HepG2 (cell line): ENCODE results near the gene WWTR1. TPM values are rescaled to one million over a fixed set of nuclear protein-coding genes. Genes with fewer than 3 reads are reported as not detected.

Source experiments
- ATAC-seq: fragments of 200-7000 bp; cut with Tn5 transposase; 3 replicates; pipeline ENCODE4 v1.9.1; 2020; ENCODE audit warnings: mild to moderate bottlenecking, moderate library complexity
- BruUV-seq: library from RNA; stranded (reverse); fragments of 400-500 nt; replicated peaks from 2 replicates; lab custom pipeline; 2021; lab: Mats Ljungman, UMichigan
- CTCF ChIA-PET: fragments of 300-600 bp; formaldehyde crosslinking; extraction: SDS; loops from one replicate; lab custom pipeline; 2021; ENCODE audit warnings: low total read pairs, inconsistent platforms, low intra/inter-chr PET ratio; lab: Yijun Ruan, JAX
- POLR2A ChIA-PET: fragments of 350-600 bp; sonication (Branson Sonifier 250); formaldehyde crosslinking; loops from one replicate; lab custom pipeline; 2020; ENCODE audit warnings: antibody characterized with exemption, inconsistent platforms; lab: Yijun Ruan, JAX
- DNase-seq: peaks from one replicate; pipeline ENCODE4 v3.0.0-alpha.2; 2015; ENCODE audit warnings: low spot score
- FAIRE-seq: peaks from 3 replicates; lab custom pipeline; 2011; peaks lifted over from hg19 to GRCh38; lab: Jason Lieb, UNC
- H2AFZ ChIP-seq: one replicate; pipeline ENCODE4 v1.6.1; 2011; ENCODE audit warnings: low read length, inconsistent platforms
- H3K27ac ChIP-seq: fragments of 300-600 bp; 3 replicates; pipeline ENCODE4 v1.8.0; 2011; ENCODE audit warnings: mixed run types, mild to moderate bottlenecking, mixed read lengths, low read length, inconsistent platforms; ENCODE audit not compliant: insufficient read depth; ENCODE audit errors: extremely low read length
- H3K27me3 ChIP-seq, 2 experiments: fragments of 200-600 bp in 1 of 2; 2 replicates in 1 of 2; 3 replicates in 1 of 2; pipeline versions ENCODE4 v1.6.0 to v1.8.0; 2011; ENCODE audit warnings: low read length in 2 of 2, mild to moderate bottlenecking in 2 of 2, moderate library complexity in 2 of 2, inconsistent platforms in 1 of 2; ENCODE audit not compliant: insufficient read depth in 2 of 2, control insufficient read depth in 1 of 2
- H3K36me3 ChIP-seq, 2 experiments: fragments of 200-600 bp in 1 of 2; replicated peaks in 1 of 2; 2 replicates in 1 of 2; 3 replicates in 1 of 2; pipeline versions ENCODE4 v1.5.1 to v1.8.0; 2011; ENCODE audit warnings: low read length in 2 of 2, inconsistent platforms in 1 of 2; ENCODE audit not compliant: insufficient read depth in 2 of 2, control insufficient read depth in 1 of 2
- H3K4me1 ChIP-seq: 2 replicates; pipeline ENCODE4 v1.5.1; 2012; ENCODE audit warnings: low read length, inconsistent platforms; ENCODE audit not compliant: insufficient read depth
- H3K4me2 ChIP-seq: 2 replicates; pipeline ENCODE4 v1.6.0; 2011; ENCODE audit warnings: low read depth, low read length, inconsistent platforms
- H3K4me3 ChIP-seq, 3 experiments: fragments of 200-600 bp in 1 of 3; sonication (generic), shearing (Covaris generic) in 1 of 3; replicated peaks in 1 of 3; 2 replicates each; pipeline ENCODE4 v1.5.1; 2011 to 2016; ENCODE audit warnings: low read length in 3 of 3, inconsistent platforms in 2 of 3, low read depth in 2 of 3, mild to moderate bottlenecking in 2 of 3, control low read depth in 1 of 3, mixed read lengths in 1 of 3; ENCODE audit not compliant: insufficient read depth in 1 of 3
- H3K79me2 ChIP-seq: one replicate; pipeline ENCODE4 v1.6.1; 2011; ENCODE audit warnings: low read length, inconsistent platforms; ENCODE audit not compliant: insufficient read depth
- H3K9ac ChIP-seq: 2 replicates; pipeline ENCODE4 v1.6.0; 2011; ENCODE audit warnings: mild to moderate bottlenecking, low read depth, low read length, inconsistent platforms; ENCODE audit not compliant: insufficient read depth
- H3K9me3 ChIP-seq: 2 replicates; pipeline ENCODE4 v1.5.1; 2012; ENCODE audit warnings: mild to moderate bottlenecking, low read length
- H4K20me1 ChIP-seq: 2 replicates; pipeline ENCODE4 v1.6.0; 2011; ENCODE audit warnings: inconsistent platforms, mild to moderate bottlenecking, low read length, moderate library complexity; ENCODE audit not compliant: insufficient read depth
- HES4 ChIP-seq: sonication (generic); formaldehyde crosslinking; IDR thresholded peaks from 2 replicates; pipeline ENCODE4 v1.9.0; 2021; ENCODE audit warnings: mild to moderate bottlenecking, missing genetic modification reagents, borderline replicate concordance
- MAFF ChIP-seq: IDR thresholded peaks from 2 replicates; pipeline ENCODE4 v1.6.1; 2011; ENCODE audit warnings: low read depth, low read length, improper control_type of control experiment
- MAFK ChIP-seq, 2 experiments: IDR thresholded peaks in 1 of 2; conservative IDR thresholded peaks in 1 of 2; 2 replicates each; pipeline ENCODE4 v1.6.1; 2011; ENCODE audit warnings: improper control_type of control experiment in 2 of 2, low read length in 2 of 2
- NFYB ChIP-seq: sonication (generic); formaldehyde crosslinking; IDR thresholded peaks from 2 replicates; pipeline ENCODE4 v1.4.0; 2020; ENCODE audit warnings: missing genetic modification reagents
- PRDM4 ChIP-seq: sonication (generic); formaldehyde crosslinking; IDR thresholded peaks from 2 replicates; pipeline ENCODE4 v1.9.0; 2021; ENCODE audit warnings: missing genetic modification reagents, borderline replicate concordance
- RBM22 ChIP-seq: fragments of 200-400 bp; formaldehyde crosslinking; optimal IDR thresholded peaks from 2 replicates; pipeline ENCODE3; 2017; ENCODE audit warnings: mild to moderate bottlenecking, low read length, moderate library complexity
- TBP ChIP-seq: sonication (generic); formaldehyde crosslinking; IDR thresholded peaks from 2 replicates; pipeline ENCODE4 v1.5.0; 2020; ENCODE audit warnings: missing genetic modification reagents
- ZBTB49 ChIP-seq: sonication (generic); formaldehyde crosslinking; IDR thresholded peaks from 2 replicates; pipeline ENCODE4 v1.4.0; 2020; ENCODE audit warnings: missing genetic modification reagents, borderline replicate concordance
- ZNF234 ChIP-seq: sonication (generic); formaldehyde crosslinking; conservative IDR thresholded peaks from 2 replicates; pipeline ENCODE4 v1.5.1; 2020; ENCODE audit warnings: mild to moderate bottlenecking, missing genetic modification reagents
- ZNF746 ChIP-seq: sonication (generic); formaldehyde crosslinking; IDR thresholded peaks from 2 replicates; pipeline ENCODE4 v1.8.0; 2022; ENCODE audit warnings: mild to moderate bottlenecking, missing genetic modification reagents
- ZNF75D ChIP-seq: sonication (generic); formaldehyde crosslinking; IDR thresholded peaks from 2 replicates; pipeline ENCODE4 v1.8.1; 2023; ENCODE audit warnings: missing genetic modification reagents, mild to moderate bottlenecking, borderline replicate concordance
- WGBS: methylation state at CpG from one replicate; pipeline ENCODE4 v1.1.6; 2017; ENCODE audit warnings: low lambda C conversion rate; 5-methylcytosine and 5-hydroxymethylcytosine counted together
- in situ Hi-C: cut with HindIII; loops from 2 replicates; pipeline ENCODE4 v1.10.0; 2017; ENCODE audit warnings: low pct_unique_long_range_greater_than_20kb; ENCODE audit not compliant: extremely low pct_ligation_motif_present
- intact Hi-C: fragments of 100-400 bp; cut with micrococcal nuclease; formaldehyde crosslinking; loops from one replicate; pipeline ENCODE4 v1.10.0; 2022; ENCODE audit not compliant: unreplicated experiment
- polyA plus RNA-seq, 8 experiments: library from polyadenylated mRNA; depleted of rRNA in 3 of 8; stranded (reverse) in 7 of 8; unstranded in 1 of 8; fragments of >200 nt; fragmentation: Illumina TruSeq in 4 of 8; extraction: Trizol in 4 of 8; gene quantifications; 2 replicates each; pipeline versions ENCODE4 v1.2.1 to v1.2.3, GENCODE V29; 2011 to 2016; ENCODE audit warnings: low read depth in 4 of 8, missing spikeins in 1 of 8, mixed read lengths in 1 of 8; ENCODE audit not compliant: insufficient read depth in 1 of 8
- total RNA-seq, 5 experiments: library from RNA; depleted of rRNA; stranded (reverse); fragments of >200 nt; fragmentation: Illumina TruSeq; extraction: Trizol; gene quantifications; 2 replicates each; pipeline ENCODE4 v1.2.3, GENCODE V29; 2016; ENCODE audit warnings: low read depth in 1 of 5

WWTR1 gene
- total and polyA plus RNA-seq, 2 of the 13 experiments (the other 11 are each of a cell fraction or from before 2014, with no cell fraction given), result 19.7 to 139 TPM

GRCh38 chr3:149536429-149536828 lies 121.4 kb downstream of the WWTR1 start:
- Histone ChIP-seq H3K79me2 (peaks cover 51% of the 10 kb centered on the region), H2AFZ (no peak overlapping the region)
- no TSS peak for BruUV-seq
- FAIRE-seq, result no peak
- TF ChIP-seq RBM22 (peak; percentile 16), NFYB (CRISPR knock-in tag) (no peak), PRDM4 (CRISPR knock-in tag) (no peak), ZNF234 (CRISPR knock-in tag) (no peak), MAFF (peak; percentile 37; the same call in 1 of the 2 replicates), ZBTB49 (CRISPR knock-in tag) (no peak), MAFK (conservative IDR thresholded peaks at IDR 0.05 in 1 of 2, IDR thresholded peaks at IDR 0.05 in 1 of 2; ENCODE audit: low read length in 2 of 2) (peak; percentile 58 to 72), HES4 (CRISPR knock-in tag) (no peak), ZNF746 (no peak), ZNF75D (CRISPR knock-in tag) (no peak), TBP (CRISPR knock-in tag) (no peak)
- TF ChIP-seq, all 625 proteins: peak for 3
- 98% methylated on average over 8 of the region's 11 CpGs for WGBS
- POLR2A ChIA-PET, result interaction anchor here (1.0 kb wide), 1 partner anchor 122 kb away, joined by 3 read pairs; the partner anchor contains the start of gene WWTR1
- H3K36me3 ChIP-seq, result peaks cover 15 to 75% of the 10 kb centered on the region in 2 experiments
- no peak overlapping the region for H3K4me3 ChIP-seq
- no peak overlapping the region for H3K4me2 ChIP-seq
- CTCF ChIA-PET, result no interaction called here
- H3K4me1 ChIP-seq, result peaks cover 37% of the 10 kb centered on the region
- DNase-seq, result no peak
- no peak overlapping the region for H3K27ac ChIP-seq
- no peak for ATAC-seq
- peaks cover 46% of the 10 kb centered on the region for H4K20me1 ChIP-seq
- intact Hi-C loops (no loop called here), in situ Hi-C loops (no loop called here)
- no peak overlapping the region for H3K9ac ChIP-seq
- H3K9me3 ChIP-seq, result no peaks in the 10 kb centered on the region
- no peaks in the 10 kb centered on the region for H3K27me3 ChIP-seq
